OCI-LY1 (cell line): ENCODE data around the gene RAB38.

ENCODE experiments used
- H2AFZ ChIP-seq: fragments of 200-600 bp; sonication (generic), shearing (Covaris generic); 2 replicates; pipeline ENCODE4 v1.6.0; 2014; ENCODE audit warnings: antibody characterized with exemption, mild to moderate bottlenecking, low read length
- H3F3A ChIP-seq: fragments of 200-600 bp; sonication (generic), shearing (Covaris generic); 2 replicates; pipeline ENCODE4 v1.6.0; 2014; ENCODE audit warnings: mild to moderate bottlenecking, antibody characterized with exemption, low read length, moderate library complexity; ENCODE audit not compliant: insufficient read depth
- H3K27ac ChIP-seq: fragments of 200-600 bp; sonication (generic); 2 replicates; pipeline ENCODE4 v1.5.1; 2014; ENCODE audit warnings: low read length, mixed run types, mild to moderate bottlenecking, low read depth; ENCODE audit not compliant: poor library complexity, severe bottlenecking
- H3K27me3 ChIP-seq: fragments of 200-600 bp; sonication (generic); 2 replicates; pipeline ENCODE4 v1.6.0; 2014; ENCODE audit warnings: antibody characterized with exemption, mild to moderate bottlenecking, low read length, moderate library complexity; ENCODE audit not compliant: insufficient read depth
- H3K36me3 ChIP-seq: fragments of 200-600 bp; sonication (generic); 2 replicates; pipeline ENCODE4 v1.6.1; 2014; ENCODE audit warnings: mild to moderate bottlenecking, antibody characterized with exemption, low read length, moderate library complexity, mixed read lengths; ENCODE audit not compliant: insufficient read depth
- H3K4me1 ChIP-seq: fragments of 200-600 bp; sonication (generic); 2 replicates; pipeline ENCODE4 v1.5.1; 2014; ENCODE audit warnings: mild to moderate bottlenecking, low read length, moderate library complexity; ENCODE audit not compliant: insufficient read depth, severe bottlenecking
- H3K4me2 ChIP-seq: fragments of 200-600 bp; sonication (generic), shearing (Covaris generic); 2 replicates; pipeline ENCODE4 v1.6.1; 2014; ENCODE audit warnings: low read length
- H3K4me3 ChIP-seq: fragments of 200-600 bp; sonication (generic); 2 replicates; pipeline ENCODE4 v1.5.1; 2014; ENCODE audit warnings: low read length, low read depth, mild to moderate bottlenecking, mixed read lengths; ENCODE audit not compliant: poor library complexity, severe bottlenecking
- H3K79me2 ChIP-seq: fragments of 200-600 bp; shearing (Covaris generic); 2 replicates; pipeline ENCODE4 v1.6.1; 2016; ENCODE audit warnings: mixed run types, low read length, mixed read lengths; ENCODE audit not compliant: insufficient read depth
- H3K9ac ChIP-seq: fragments of 200-600 bp; sonication (generic), shearing (Covaris generic); 2 replicates; pipeline ENCODE4 v1.6.1; 2014; ENCODE audit warnings: mild to moderate bottlenecking, low read length, mixed read lengths
- H3K9me2 ChIP-seq: fragments of 200-600 bp; sonication (generic), shearing (Covaris generic); 2 replicates; pipeline ENCODE4 v1.6.1; 2014; ENCODE audit warnings: low read depth, mild to moderate bottlenecking, low read length, mixed read lengths
- H3K9me3 ChIP-seq: fragments of 200-600 bp; shearing (Covaris generic); 2 replicates; pipeline ENCODE4 v1.6.1; 2014; ENCODE audit warnings: low read length, mixed read lengths
- H4K20me1 ChIP-seq: fragments of 200-600 bp; sonication (generic), shearing (Covaris generic); 2 replicates; pipeline ENCODE4 v1.6.0; 2016; ENCODE audit warnings: mild to moderate bottlenecking, low read length; ENCODE audit not compliant: insufficient read depth
- EZH2 ChIP-seq: fragments of 200-600 bp; sonication (generic), shearing (Covaris generic); IDR thresholded peaks from 2 replicates; pipeline ENCODE4 v1.8.0; 2017; ENCODE audit warnings: borderline replicate concordance, mixed run types, mild to moderate bottlenecking, antibody characterized with exemption, low read length, moderate library complexity, mixed read lengths
- TF ChIP-seq, protein P1 (sequence below): fragments of 200-600 bp; sonication (generic), shearing (Covaris generic); IDR thresholded peaks from 2 replicates; pipeline ENCODE4 v1.5.1; 2017; ENCODE audit warnings: mild to moderate bottlenecking, antibody characterized with exemption, low read length, moderate library complexity, mixed read lengths

RAB38 gene

DNA sequence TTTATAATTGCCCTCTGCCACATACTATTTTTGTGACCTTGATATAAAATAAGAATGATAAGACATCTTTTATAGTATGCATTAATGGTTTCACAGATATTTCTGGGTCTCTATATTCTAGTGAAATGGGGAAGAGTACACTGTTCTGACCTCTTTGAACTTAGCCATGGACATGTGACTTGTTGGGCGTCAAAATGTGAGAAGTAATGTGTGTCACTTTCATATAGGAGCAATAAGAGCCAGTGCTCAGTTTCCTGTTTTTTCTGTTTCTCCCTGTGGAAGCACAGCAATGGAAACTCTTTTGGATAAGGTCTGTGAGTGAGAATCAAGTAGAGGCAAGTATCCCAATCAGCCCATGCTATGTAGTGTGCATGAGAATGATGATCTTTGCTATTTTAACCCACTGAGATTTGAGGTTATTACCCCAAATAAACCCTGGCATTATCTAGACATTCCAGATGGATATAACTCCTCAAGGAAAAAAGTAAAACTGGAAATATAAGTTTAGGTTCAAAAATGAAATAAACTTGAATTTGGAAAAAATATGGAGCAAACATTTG is 60.7 kb downstream of the RAB38 start:
- Histone ChIP-seq H3K9me2 (no peaks in the 10 kb centered on the region), H3K27ac (no peak overlapping the region), H4K20me1 (no peaks in the 10 kb centered on the region), H3K79me2 (no peaks in the 10 kb centered on the region), H3K27me3 (no peaks in the 10 kb centered on the region), H3F3A (no peaks in the 10 kb centered on the region), H3K9ac (no peak overlapping the region), H3K36me3 (no peaks in the 10 kb centered on the region), H3K9me3 (no peaks in the 10 kb centered on the region), H3K4me2 (no peak overlapping the region), H2AFZ (no peak overlapping the region), H3K4me3 (no peak overlapping the region), H3K4me1 (no peaks in the 10 kb centered on the region)
- TF ChIP-seq, protein P1, sequence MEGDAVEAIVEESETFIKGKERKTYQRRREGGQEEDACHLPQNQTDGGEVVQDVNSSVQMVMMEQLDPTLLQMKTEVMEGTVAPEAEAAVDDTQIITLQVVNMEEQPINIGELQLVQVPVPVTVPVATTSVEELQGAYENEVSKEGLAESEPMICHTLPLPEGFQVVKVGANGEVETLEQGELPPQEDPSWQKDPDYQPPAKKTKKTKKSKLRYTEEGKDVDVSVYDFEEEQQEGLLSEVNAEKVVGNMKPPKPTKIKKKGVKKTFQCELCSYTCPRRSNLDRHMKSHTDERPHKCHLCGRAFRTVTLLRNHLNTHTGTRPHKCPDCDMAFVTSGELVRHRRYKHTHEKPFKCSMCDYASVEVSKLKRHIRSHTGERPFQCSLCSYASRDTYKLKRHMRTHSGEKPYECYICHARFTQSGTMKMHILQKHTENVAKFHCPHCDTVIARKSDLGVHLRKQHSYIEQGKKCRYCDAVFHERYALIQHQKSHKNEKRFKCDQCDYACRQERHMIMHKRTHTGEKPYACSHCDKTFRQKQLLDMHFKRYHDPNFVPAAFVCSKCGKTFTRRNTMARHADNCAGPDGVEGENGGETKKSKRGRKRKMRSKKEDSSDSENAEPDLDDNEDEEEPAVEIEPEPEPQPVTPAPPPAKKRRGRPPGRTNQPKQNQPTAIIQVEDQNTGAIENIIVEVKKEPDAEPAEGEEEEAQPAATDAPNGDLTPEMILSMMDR = no peak
- no peak for TF ChIP-seq EZH2

GRCh38 chr11:88106666-88107065 is 68.6 kb downstream of the RAB38 start:
- Histone ChIP-seq H3K4me2 (no peak overlapping the region), H3K79me2 (no peaks in the 10 kb centered on the region), H2AFZ (no peak overlapping the region), H3F3A (no peaks in the 10 kb centered on the region), H3K27ac (no peak overlapping the region), H3K9me3 (no peaks in the 10 kb centered on the region), H3K9ac (no peak overlapping the region), H3K36me3 (no peaks in the 10 kb centered on the region), H3K4me1 (no peaks in the 10 kb centered on the region), H3K9me2 (no peaks in the 10 kb centered on the region), H3K27me3 (no peaks in the 10 kb centered on the region), H3K4me3 (no peak overlapping the region), H4K20me1 (no peaks in the 10 kb centered on the region)
- no peak for TF ChIP-seq EZH2
- TF ChIP-seq, protein P1 = no peak

GRCh38 chr11:88105951-88106350 is 69.3 kb downstream of the RAB38 start:
- Histone ChIP-seq H3K9me2 (no peaks in the 10 kb centered on the region), H3K79me2 (no peaks in the 10 kb centered on the region), H3K4me3 (no peak overlapping the region), H3K36me3 (no peaks in the 10 kb centered on the region), H3K27me3 (no peaks in the 10 kb centered on the region), H2AFZ (no peak overlapping the region), H4K20me1 (no peaks in the 10 kb centered on the region), H3K4me1 (no peaks in the 10 kb centered on the region), H3K27ac (no peak overlapping the region), H3K9me3 (no peaks in the 10 kb centered on the region), H3K4me2 (no peak overlapping the region), H3F3A (no peaks in the 10 kb centered on the region), H3K9ac (no peak overlapping the region)
- no peak for TF ChIP-seq EZH2
- TF ChIP-seq, protein P1 = no peak
